SK-N-SH (cell line): ENCODE data around the gene SHISAL1. TPM values are rescaled to one million over a fixed set of nuclear protein-coding genes. Genes with fewer than 3 reads are reported as not detected.

Experiments
- CTCF ChIA-PET: fragments of 300-600, 350-600 bp; formaldehyde crosslinking; extraction: SDS; loops from one replicate; lab custom pipeline; 2021; lab: Yijun Ruan, JAX
- POLR2A ChIA-PET: fragments of 350-600 bp; sonication (Branson Sonifier 250); formaldehyde crosslinking; extraction: SDS; loops from one replicate; lab custom pipeline; 2020; ENCODE audit warnings: antibody characterized with exemption, inconsistent platforms; lab: Yijun Ruan, JAX
- DNase-seq: peaks from one replicate; pipeline ENCODE4 v3.0.0; 2012
- H2AFZ ChIP-seq: fragments of 200-600 bp; sonication (generic); 2 replicates; pipeline ENCODE4 v1.8.1; 2016; ENCODE audit warnings: antibody characterized with exemption, mild to moderate bottlenecking, low read depth
- H3F3A ChIP-seq: fragments of 200-600 bp; sonication (generic); replicated peaks from 2 replicates; pipeline ENCODE3; 2016; ENCODE audit warnings: antibody characterized with exemption, mild to moderate bottlenecking; ENCODE audit not compliant: insufficient read depth
- H3K27ac ChIP-seq, 2 experiments: fragments of 200-500 bp in 1 of 2; fragments of 200-600 bp in 1 of 2; sonication (Bioruptor generic) in 1 of 2; sonication (generic), shearing (Covaris generic) in 1 of 2; 2 replicates each; pipeline versions ENCODE4 v1.5.1 to v1.6.1; 2014 to 2016; ENCODE audit warnings: low read depth in 2 of 2, inconsistent platforms in 1 of 2, low read length in 1 of 2, mild to moderate bottlenecking in 1 of 2, mixed read lengths in 1 of 2
- H3K27me3 ChIP-seq: fragments of 200-600 bp; sonication (generic), shearing (Covaris generic); 2 replicates; pipeline ENCODE4 v1.6.1; 2016; ENCODE audit warnings: mixed run types; ENCODE audit not compliant: insufficient read depth
- H3K36me3 ChIP-seq, 2 experiments: fragments of 200-500 bp in 1 of 2; fragments of 200-600 bp in 1 of 2; sonication (Bioruptor generic) in 1 of 2; sonication (generic) in 1 of 2; replicated peaks in 1 of 2; 2 replicates each; pipeline versions ENCODE3 to v1.5.1; 2014 to 2016; ENCODE audit warnings: low read length in 1 of 2, mild to moderate bottlenecking in 1 of 2; ENCODE audit not compliant: insufficient read depth in 2 of 2, control insufficient read depth in 1 of 2
- H3K4me1 ChIP-seq, 2 experiments: fragments of 200-500 bp in 1 of 2; fragments of 200-600 bp in 1 of 2; sonication (Bioruptor generic) in 1 of 2; sonication (generic), shearing (Covaris generic) in 1 of 2; 2 replicates each; pipeline versions ENCODE4 v1.5.1 to v1.6.1; 2014 to 2016; ENCODE audit warnings: low read depth in 1 of 2, low read length in 1 of 2, mixed run types in 1 of 2; ENCODE audit not compliant: insufficient read depth in 2 of 2, control insufficient read depth in 1 of 2
- H3K4me2 ChIP-seq: fragments of 200-600 bp; sonication (generic), shearing (Covaris generic); 2 replicates; pipeline ENCODE4 v1.6.1; 2017; ENCODE audit warnings: mixed run types
- H3K4me3 ChIP-seq, 2 experiments: fragments of 200-500 bp in 1 of 2; fragments of 200-600 bp in 1 of 2; sonication (Bioruptor generic) in 1 of 2; sonication (generic), shearing (Covaris generic) in 1 of 2; 2 replicates each; pipeline versions ENCODE4 v1.5.1 to v1.8.1; 2014 to 2016; ENCODE audit warnings: low read depth in 2 of 2, inconsistent platforms in 1 of 2, low read length in 1 of 2, mild to moderate bottlenecking in 1 of 2, mixed read lengths in 1 of 2, moderate library complexity in 1 of 2
- H3K79me2 ChIP-seq: fragments of 200-600 bp; sonication (generic); 2 replicates; pipeline ENCODE4 v1.8.1; 2017; ENCODE audit warnings: mild to moderate bottlenecking; ENCODE audit not compliant: insufficient read depth
- H3K9ac ChIP-seq: fragments of 200-600 bp; sonication (generic); 2 replicates; pipeline ENCODE4 v1.6.1; 2017; ENCODE audit warnings: mixed run types
- H3K9me2 ChIP-seq: fragments of 200-600 bp; sonication (generic); 2 replicates; pipeline ENCODE4 v1.6.1; 2017; ENCODE audit warnings: mixed run types
- H3K9me3 ChIP-seq: fragments of 200-600 bp; sonication (generic); 2 replicates; pipeline ENCODE4 v1.6.1; 2017; ENCODE audit warnings: mixed run types, mild to moderate bottlenecking, moderate library complexity
- H4K20me1 ChIP-seq: fragments of 200-600 bp; sonication (generic); 2 replicates; pipeline ENCODE4 v1.6.1; 2017; ENCODE audit warnings: mild to moderate bottlenecking, mixed run types; ENCODE audit not compliant: insufficient read depth
- CHD2 ChIP-seq: fragments of 150-350 bp; IDR thresholded peaks from 2 replicates; pipeline ENCODE4 v1.6.1; 2018; ENCODE audit warnings: low read length; ENCODE audit not compliant: partially characterized antibody
- FOSL2 ChIP-seq: IDR thresholded peaks from 2 replicates; pipeline ENCODE4 v1.4.0; 2012; ENCODE audit warnings: low read depth, mild to moderate bottlenecking, moderate library complexity, borderline replicate concordance
- FOXJ3 ChIP-seq: sonication (generic); formaldehyde crosslinking; IDR thresholded peaks from 2 replicates; pipeline ENCODE4 v1.5.1; 2020; ENCODE audit warnings: mild to moderate bottlenecking, missing genetic modification reagents
- FOXM1 ChIP-seq: IDR thresholded peaks from 2 replicates; pipeline ENCODE4 v1.4.0; 2012; ENCODE audit warnings: low read depth, mild to moderate bottlenecking
- GABPA ChIP-seq: IDR thresholded peaks from 2 replicates; pipeline ENCODE4 v1.4.0; 2012; ENCODE audit warnings: low read depth, mild to moderate bottlenecking
- NFIC ChIP-seq: IDR thresholded peaks from 2 replicates; pipeline ENCODE4 v1.4.0; 2012; ENCODE audit warnings: borderline replicate concordance
- NRF1 ChIP-seq: IDR thresholded peaks from 2 replicates; pipeline ENCODE4 v1.6.1; 2012; ENCODE audit warnings: low read depth, mild to moderate bottlenecking, low read length
- PBX3 ChIP-seq: IDR thresholded peaks from 2 replicates; pipeline ENCODE4; 2012
- RAD21 ChIP-seq: IDR thresholded peaks from 2 replicates; pipeline ENCODE4 v1.6.1; 2012; ENCODE audit warnings: mild to moderate bottlenecking, low read length
- RCOR1 ChIP-seq: fragments of 150-350 bp; IDR thresholded peaks from 2 replicates; pipeline ENCODE4 v1.6.1; 2017; ENCODE audit warnings: antibody characterized with exemption, low read length
- RXRA ChIP-seq: IDR thresholded peaks from 2 replicates; pipeline ENCODE4 v1.4.0; 2012; ENCODE audit warnings: low read depth, mild to moderate bottlenecking, borderline replicate concordance
- TEAD4 ChIP-seq: IDR thresholded peaks from 2 replicates; pipeline ENCODE4 v1.4.0; 2012; ENCODE audit warnings: mild to moderate bottlenecking, borderline replicate concordance; ENCODE audit not compliant: insufficient read depth
- USF1 ChIP-seq: IDR thresholded peaks from 2 replicates; pipeline ENCODE4 v1.4.0; 2012; ENCODE audit warnings: low read depth, borderline replicate concordance
- YY1 ChIP-seq: IDR thresholded peaks from 2 replicates; pipeline ENCODE4 v1.4.0; 2012; ENCODE audit warnings: low read depth, mild to moderate bottlenecking
- WGBS: methylation state at CpG from one replicate; pipeline ENCODE4 v1.1.6; 2017; ENCODE audit warnings: low lambda C conversion rate; 5-methylcytosine and 5-hydroxymethylcytosine counted together
- polyA plus RNA-seq, 3 experiments: library from polyadenylated mRNA; depleted of rRNA; stranded (reverse); fragments of >200 nt; gene quantifications; 2 replicates each; pipeline ENCODE4 v1.2.3, GENCODE V29; 2012
- TF ChIP-seq, protein P1 (sequence below): fragments of 200-600 bp; sonication (generic); IDR thresholded peaks from 2 replicates; pipeline ENCODE4 v1.6.1; 2017; ENCODE audit warnings: antibody characterized with exemption, mild to moderate bottlenecking, moderate library complexity
- TF ChIP-seq, protein P2 (sequence below): IDR thresholded peaks from 2 replicates; pipeline ENCODE4 v1.4.0; 2012; ENCODE audit warnings: low read depth, borderline replicate concordance
- TF ChIP-seq, protein P3 (sequence below): fragments of 150-350 bp; IDR thresholded peaks from 2 replicates; pipeline ENCODE4 v1.6.1; 2016; ENCODE audit warnings: mild to moderate bottlenecking, low read depth, low read length
- TF ChIP-seq, protein P4 (sequence below): IDR thresholded peaks from 2 replicates; pipeline ENCODE4 v1.6.1; 2012; ENCODE audit warnings: mild to moderate bottlenecking, low read depth, low read length, moderate library complexity

Gene SHISAL1
- polyA plus RNA-seq, 1 of the 3 experiments (the other 2 are of a cell fraction): 0.10 TPM

- Histone ChIP-seq H3F3A (no peaks in the 10 kb centered on the region), H3K9ac (no peak overlapping the region), H3K36me3 (no peaks in the 10 kb centered on the region), H4K20me1 (no peaks in the 10 kb centered on the region), H3K4me1 (no peaks in the 10 kb centered on the region; a peak in 1 of 4 replicates), H3K9me2 (no peaks in the 10 kb centered on the region), H3K4me3 (no peak overlapping the region), H3K79me2 (no peaks in the 10 kb centered on the region), H2AFZ (no peak overlapping the region), H3K27ac (no peak overlapping the region), H3K9me3 (no peaks in the 10 kb centered on the region), H3K27me3 (no peaks in the 10 kb centered on the region; the same call in 1 of the 2 replicates), H3K4me2 (no peak overlapping the region)
- TF ChIP-seq RAD21 (no peak), NRF1 (no peak), TEAD4 (no peak), FOXM1 (no peak), FOXJ3 (CRISPR knock-in tag) (no peak), GABPA (no peak), USF1 (no peak), NFIC (no peak), RCOR1 (no peak)
- CTCF ChIA-PET: interaction anchor here (0.6 kb wide), 1 partner anchor 102 kb away, joined by 3 read pairs; no protein-coding TSS in a partner anchor
- POLR2A ChIA-PET: no interaction called here
- DNase-seq: no peak
- 29% methylated on average over 4 of the region's 6 CpGs for WGBS
Measured at GRCh38 chr22:44214764-44215163, 98.0 kb downstream of the SHISAL1 start.

GRCh38 chr22:44214187-44214586 is 98.6 kb downstream of the SHISAL1 start:
- Histone ChIP-seq H3K79me2 (no peaks in the 10 kb centered on the region), H4K20me1 (no peaks in the 10 kb centered on the region), H3K4me3 (no peak overlapping the region), H3K9me3 (no peaks in the 10 kb centered on the region), H3F3A (no peaks in the 10 kb centered on the region), H3K4me1 (no peaks in the 10 kb centered on the region; a peak in 1 of 4 replicates), H2AFZ (no peak overlapping the region), H3K4me2 (no peak overlapping the region), H3K36me3 (no peaks in the 10 kb centered on the region), H3K27me3 (no peaks in the 10 kb centered on the region; the same call in 1 of the 2 replicates), H3K9me2 (no peaks in the 10 kb centered on the region), H3K27ac (no peak overlapping the region), H3K9ac (no peak overlapping the region)
- POLR2A ChIA-PET: no interaction called here
- no peak for DNase-seq
- CTCF ChIA-PET: interaction anchor here (0.6 kb wide), 1 partner anchor 103 kb away, joined by 3 read pairs; no protein-coding TSS in a partner anchor
- 42% methylated on average over 3 of the region's 3 CpGs for WGBS
- TF ChIP-seq, protein P1, sequence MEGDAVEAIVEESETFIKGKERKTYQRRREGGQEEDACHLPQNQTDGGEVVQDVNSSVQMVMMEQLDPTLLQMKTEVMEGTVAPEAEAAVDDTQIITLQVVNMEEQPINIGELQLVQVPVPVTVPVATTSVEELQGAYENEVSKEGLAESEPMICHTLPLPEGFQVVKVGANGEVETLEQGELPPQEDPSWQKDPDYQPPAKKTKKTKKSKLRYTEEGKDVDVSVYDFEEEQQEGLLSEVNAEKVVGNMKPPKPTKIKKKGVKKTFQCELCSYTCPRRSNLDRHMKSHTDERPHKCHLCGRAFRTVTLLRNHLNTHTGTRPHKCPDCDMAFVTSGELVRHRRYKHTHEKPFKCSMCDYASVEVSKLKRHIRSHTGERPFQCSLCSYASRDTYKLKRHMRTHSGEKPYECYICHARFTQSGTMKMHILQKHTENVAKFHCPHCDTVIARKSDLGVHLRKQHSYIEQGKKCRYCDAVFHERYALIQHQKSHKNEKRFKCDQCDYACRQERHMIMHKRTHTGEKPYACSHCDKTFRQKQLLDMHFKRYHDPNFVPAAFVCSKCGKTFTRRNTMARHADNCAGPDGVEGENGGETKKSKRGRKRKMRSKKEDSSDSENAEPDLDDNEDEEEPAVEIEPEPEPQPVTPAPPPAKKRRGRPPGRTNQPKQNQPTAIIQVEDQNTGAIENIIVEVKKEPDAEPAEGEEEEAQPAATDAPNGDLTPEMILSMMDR: no peak
- TF ChIP-seq YY1 (no peak), PBX3 (no peak), FOXM1 (no peak), RXRA (no peak), CHD2 (no peak), FOSL2 (no peak)
- TF ChIP-seq, protein P2, sequence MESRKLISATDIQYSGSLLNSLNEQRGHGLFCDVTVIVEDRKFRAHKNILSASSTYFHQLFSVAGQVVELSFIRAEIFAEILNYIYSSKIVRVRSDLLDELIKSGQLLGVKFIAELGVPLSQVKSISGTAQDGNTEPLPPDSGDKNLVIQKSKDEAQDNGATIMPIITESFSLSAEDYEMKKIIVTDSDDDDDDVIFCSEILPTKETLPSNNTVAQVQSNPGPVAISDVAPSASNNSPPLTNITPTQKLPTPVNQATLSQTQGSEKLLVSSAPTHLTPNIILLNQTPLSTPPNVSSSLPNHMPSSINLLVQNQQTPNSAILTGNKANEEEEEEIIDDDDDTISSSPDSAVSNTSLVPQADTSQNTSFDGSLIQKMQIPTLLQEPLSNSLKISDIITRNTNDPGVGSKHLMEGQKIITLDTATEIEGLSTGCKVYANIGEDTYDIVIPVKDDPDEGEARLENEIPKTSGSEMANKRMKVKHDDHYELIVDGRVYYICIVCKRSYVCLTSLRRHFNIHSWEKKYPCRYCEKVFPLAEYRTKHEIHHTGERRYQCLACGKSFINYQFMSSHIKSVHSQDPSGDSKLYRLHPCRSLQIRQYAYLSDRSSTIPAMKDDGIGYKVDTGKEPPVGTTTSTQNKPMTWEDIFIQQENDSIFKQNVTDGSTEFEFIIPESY: no peak
- TF ChIP-seq, protein P3, sequence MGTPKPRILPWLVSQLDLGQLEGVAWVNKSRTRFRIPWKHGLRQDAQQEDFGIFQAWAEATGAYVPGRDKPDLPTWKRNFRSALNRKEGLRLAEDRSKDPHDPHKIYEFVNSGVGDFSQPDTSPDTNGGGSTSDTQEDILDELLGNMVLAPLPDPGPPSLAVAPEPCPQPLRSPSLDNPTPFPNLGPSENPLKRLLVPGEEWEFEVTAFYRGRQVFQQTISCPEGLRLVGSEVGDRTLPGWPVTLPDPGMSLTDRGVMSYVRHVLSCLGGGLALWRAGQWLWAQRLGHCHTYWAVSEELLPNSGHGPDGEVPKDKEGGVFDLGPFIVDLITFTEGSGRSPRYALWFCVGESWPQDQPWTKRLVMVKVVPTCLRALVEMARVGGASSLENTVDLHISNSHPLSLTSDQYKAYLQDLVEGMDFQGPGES: no peak
- TF ChIP-seq, protein P4, sequence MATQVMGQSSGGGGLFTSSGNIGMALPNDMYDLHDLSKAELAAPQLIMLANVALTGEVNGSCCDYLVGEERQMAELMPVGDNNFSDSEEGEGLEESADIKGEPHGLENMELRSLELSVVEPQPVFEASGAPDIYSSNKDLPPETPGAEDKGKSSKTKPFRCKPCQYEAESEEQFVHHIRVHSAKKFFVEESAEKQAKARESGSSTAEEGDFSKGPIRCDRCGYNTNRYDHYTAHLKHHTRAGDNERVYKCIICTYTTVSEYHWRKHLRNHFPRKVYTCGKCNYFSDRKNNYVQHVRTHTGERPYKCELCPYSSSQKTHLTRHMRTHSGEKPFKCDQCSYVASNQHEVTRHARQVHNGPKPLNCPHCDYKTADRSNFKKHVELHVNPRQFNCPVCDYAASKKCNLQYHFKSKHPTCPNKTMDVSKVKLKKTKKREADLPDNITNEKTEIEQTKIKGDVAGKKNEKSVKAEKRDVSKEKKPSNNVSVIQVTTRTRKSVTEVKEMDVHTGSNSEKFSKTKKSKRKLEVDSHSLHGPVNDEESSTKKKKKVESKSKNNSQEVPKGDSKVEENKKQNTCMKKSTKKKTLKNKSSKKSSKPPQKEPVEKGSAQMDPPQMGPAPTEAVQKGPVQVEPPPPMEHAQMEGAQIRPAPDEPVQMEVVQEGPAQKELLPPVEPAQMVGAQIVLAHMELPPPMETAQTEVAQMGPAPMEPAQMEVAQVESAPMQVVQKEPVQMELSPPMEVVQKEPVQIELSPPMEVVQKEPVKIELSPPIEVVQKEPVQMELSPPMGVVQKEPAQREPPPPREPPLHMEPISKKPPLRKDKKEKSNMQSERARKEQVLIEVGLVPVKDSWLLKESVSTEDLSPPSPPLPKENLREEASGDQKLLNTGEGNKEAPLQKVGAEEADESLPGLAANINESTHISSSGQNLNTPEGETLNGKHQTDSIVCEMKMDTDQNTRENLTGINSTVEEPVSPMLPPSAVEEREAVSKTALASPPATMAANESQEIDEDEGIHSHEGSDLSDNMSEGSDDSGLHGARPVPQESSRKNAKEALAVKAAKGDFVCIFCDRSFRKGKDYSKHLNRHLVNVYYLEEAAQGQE: no peak
